Measurements from ENCODE around the gene VENTX. TPM values are rescaled to one million over a fixed set of nuclear protein-coding genes. Genes with fewer than 3 reads are reported as not detected.

Gene VENTX, protein sequence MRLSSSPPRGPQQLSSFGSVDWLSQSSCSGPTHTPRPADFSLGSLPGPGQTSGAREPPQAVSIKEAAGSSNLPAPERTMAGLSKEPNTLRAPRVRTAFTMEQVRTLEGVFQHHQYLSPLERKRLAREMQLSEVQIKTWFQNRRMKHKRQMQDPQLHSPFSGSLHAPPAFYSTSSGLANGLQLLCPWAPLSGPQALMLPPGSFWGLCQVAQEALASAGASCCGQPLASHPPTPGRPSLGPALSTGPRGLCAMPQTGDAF
- total RNA-seq (0.04 TPM), polyA plus RNA-seq (ENCODE audit: insufficient read depth in 1 of 8, insufficient read length in 8 of 8, low replicate concordance in 1 of 8) (under 1 TPM; 0.11 to 0.24 (median 0.17) TPM)
- long read RNA-seq, donor 1 = 0 reads
- long read RNA-seq, donor 2 = 0 reads
- long read RNA-seq, donor 3 = 0 reads
- long read RNA-seq, donor 4 = 0 reads
- long read RNA-seq, donor 5 = 0 reads
- long read RNA-seq, donor 6 = 0 reads
- long read RNA-seq, donor 7 = 0 reads
- long read RNA-seq, donor 8 = 0 reads
- long read RNA-seq, donor 9 = 0 reads
- long read RNA-seq, donor 10 = 0 reads
- long read RNA-seq, donor 11 = 0 reads

DNA sequence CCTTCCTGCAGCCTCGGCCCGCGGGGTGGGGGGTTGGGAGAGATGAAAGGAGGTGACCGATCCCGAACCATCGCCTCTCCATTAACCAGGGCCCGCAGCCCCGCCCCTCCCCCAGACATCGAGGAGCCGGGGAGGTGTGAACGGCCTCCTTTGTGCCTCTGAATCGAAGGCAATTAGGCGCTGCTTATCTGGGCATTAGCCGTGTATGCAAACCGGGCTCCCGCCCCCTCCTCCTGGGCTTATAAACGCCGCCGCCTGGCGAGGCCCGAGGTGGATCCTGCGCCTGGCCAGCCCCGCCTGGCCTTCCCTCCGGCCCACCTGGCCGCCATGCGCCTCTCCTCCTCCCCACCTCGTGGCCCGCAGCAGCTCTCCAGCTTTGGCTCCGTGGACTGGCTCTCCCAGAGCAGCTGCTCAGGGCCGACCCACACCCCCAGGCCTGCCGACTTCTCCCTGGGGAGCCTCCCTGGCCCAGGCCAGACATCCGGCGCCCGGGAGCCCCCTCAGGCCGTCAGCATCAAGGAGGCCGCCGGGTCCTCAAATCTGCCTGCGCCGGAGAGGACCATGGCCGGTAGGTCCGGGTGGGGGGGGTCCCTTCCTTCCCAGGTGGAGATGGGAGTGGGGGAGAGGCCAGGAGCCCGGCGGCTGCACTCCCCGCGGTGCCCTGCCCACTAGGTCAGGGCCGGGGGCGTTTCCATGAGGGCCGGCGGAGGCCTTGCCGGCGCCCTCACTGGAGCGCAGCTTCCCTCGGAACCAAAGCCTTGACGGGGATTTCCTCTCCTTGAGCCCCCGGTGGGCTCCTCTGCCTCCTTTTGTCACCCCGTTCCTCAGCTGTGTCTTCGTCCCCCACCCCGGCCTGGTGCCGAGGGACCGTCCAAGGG is at the start of gene VENTX:
Gene VENTX (plus strand): TSS at position 268 of the 878 bp plus-strand sequence. CDS start 60 bp downstream, at position 328.
- no peaks in the 10 kb centered on the region for H3K9me3 ChIP-seq (replicated peaks; ENCODE audit: control insufficient read depth, low read depth, low read length)
- no peaks in the 10 kb centered on the region for H3K36me3 ChIP-seq (ENCODE audit: control insufficient read depth, insufficient read depth, low read length)
- no peak for DNase-seq
- WGBS (ENCODE audit: insufficient coverage) = 1% methylated on average over 45 of the region's 60 CpGs
- H3K4me1 ChIP-seq (ENCODE audit: control insufficient read depth, insufficient read depth, low read length) = peaks cover 13% of the 10 kb centered on the region
- H3K4me3 ChIP-seq (ENCODE audit: low read length) = no peak within 1 kb of the TSS
- peaks cover 88% of the 10 kb centered on the region for H3K27me3 ChIP-seq (ENCODE audit: control insufficient read depth, insufficient read depth, low read length)
- H3K27ac ChIP-seq (ENCODE audit: low read length) = no peak within 1 kb of the TSS

DNA sequence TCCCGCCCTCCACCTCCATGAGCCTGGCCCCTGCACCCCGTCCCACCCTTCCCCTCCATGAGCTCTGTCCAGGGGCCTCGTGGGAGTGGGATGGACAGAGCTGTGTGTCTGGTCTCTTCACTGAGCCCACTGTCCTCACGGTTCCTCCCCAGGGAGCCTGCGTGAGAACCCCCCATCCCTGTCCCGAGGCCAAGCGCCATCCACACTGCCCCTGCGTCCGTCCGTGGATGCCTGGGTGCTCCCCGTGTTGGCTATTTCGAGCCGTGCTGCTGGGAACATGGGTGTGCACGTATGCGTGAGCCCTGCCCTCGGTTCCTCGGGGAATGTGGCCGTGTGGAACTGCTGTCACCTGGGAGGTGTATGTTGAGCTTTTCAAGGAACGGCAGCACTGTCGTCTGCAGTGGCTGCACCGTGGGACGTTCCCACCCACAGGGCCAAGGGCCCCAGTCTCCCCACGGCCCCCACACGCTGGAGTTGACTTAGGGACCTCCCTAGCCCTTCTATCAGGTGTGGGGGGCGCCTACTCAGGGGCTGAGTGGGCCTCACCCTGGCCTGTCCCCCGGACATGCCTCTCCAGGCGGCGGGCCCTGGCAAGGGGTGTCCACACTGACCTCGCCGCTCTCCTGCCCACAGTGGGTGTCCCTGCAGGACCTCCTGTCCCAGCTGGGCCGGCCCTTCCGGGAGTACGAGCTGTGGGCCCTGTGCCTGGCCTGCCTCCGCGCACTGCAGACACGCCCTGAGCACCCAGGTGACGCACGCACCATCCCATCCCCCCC is 49.6 kb upstream of the VENTX start:
- DNase-seq = no peak
- WGBS (ENCODE audit: insufficient coverage) = 90% methylated on average over 28 of the region's 38 CpGs
- peaks cover 28% of the 10 kb centered on the region for H3K27me3 ChIP-seq (ENCODE audit: control insufficient read depth, insufficient read depth, low read length)
- no peaks in the 10 kb centered on the region for H3K36me3 ChIP-seq (ENCODE audit: control insufficient read depth, insufficient read depth, low read length)
- no peak overlapping the region for H3K27ac ChIP-seq (ENCODE audit: low read length)
- H3K9me3 ChIP-seq (replicated peaks; ENCODE audit: control insufficient read depth, low read depth, low read length) = no peaks in the 10 kb centered on the region
- peaks cover 17% of the 10 kb centered on the region for H3K4me1 ChIP-seq (ENCODE audit: control insufficient read depth, insufficient read depth, low read length)
- no peak overlapping the region for H3K4me3 ChIP-seq (ENCODE audit: low read length)

DNA sequence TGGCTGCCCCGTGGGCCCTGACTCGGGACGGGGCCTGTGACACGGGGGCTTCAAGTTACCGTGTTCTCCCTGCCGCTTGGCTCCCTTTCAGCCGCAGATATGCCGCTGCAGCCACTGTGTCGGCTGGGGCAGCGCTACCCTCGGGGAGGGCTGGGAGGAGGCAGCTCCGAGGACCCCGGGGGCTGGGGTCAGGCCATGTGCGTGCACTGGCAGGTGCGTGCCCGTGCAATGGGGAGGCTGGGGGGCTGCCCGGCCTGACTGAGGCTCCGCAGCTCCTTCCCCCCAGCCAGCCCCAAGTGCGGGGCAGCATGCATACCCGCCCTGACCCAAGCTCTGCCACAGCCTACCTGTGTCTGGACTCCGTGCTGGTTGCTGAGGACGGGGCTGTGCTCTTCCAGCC is 48.4 kb upstream of the VENTX start:
- peaks cover 17% of the 10 kb centered on the region for H3K4me1 ChIP-seq (ENCODE audit: control insufficient read depth, insufficient read depth, low read length)
- 77% methylated on average over 20 of the region's 22 CpGs for WGBS (ENCODE audit: insufficient coverage)
- H3K27ac ChIP-seq (ENCODE audit: low read length) = no peak overlapping the region
- no peaks in the 10 kb centered on the region for H3K9me3 ChIP-seq (replicated peaks; ENCODE audit: control insufficient read depth, low read depth, low read length)
- no peak overlapping the region for H3K4me3 ChIP-seq (ENCODE audit: low read length)
- no peaks in the 10 kb centered on the region for H3K36me3 ChIP-seq (ENCODE audit: control insufficient read depth, insufficient read depth, low read length)
- peaks cover 28% of the 10 kb centered on the region for H3K27me3 ChIP-seq (ENCODE audit: control insufficient read depth, insufficient read depth, low read length)
- no peak for DNase-seq

DNA sequence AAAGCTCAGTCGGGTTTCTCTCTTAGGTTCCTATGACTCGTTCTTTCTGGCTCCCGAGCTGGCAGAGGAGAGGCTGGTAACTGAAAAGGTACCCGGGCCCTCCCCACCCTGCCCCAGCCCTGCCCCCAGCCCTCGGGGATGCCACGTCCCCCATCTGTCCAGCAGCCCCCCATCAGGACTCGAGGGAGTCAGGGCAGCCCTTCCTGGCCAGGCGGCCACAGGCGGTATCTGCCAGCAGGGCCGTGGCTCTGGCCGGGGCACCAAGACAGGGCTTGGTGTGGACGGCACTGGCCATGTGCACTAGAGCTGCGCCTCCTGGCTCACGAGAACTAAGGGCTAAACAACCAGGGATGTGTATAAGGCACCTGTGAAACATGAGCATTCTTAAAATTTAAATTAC is 47.9 kb upstream of the VENTX start:
- H3K4me3 ChIP-seq (ENCODE audit: low read length) = no peak overlapping the region
- peaks cover 17% of the 10 kb centered on the region for H3K4me1 ChIP-seq (ENCODE audit: control insufficient read depth, insufficient read depth, low read length)
- DNase-seq = no peak
- H3K27ac ChIP-seq (ENCODE audit: low read length) = no peak overlapping the region
- WGBS (ENCODE audit: insufficient coverage) = 80% methylated on average over 9 of the region's 14 CpGs
- no peaks in the 10 kb centered on the region for H3K36me3 ChIP-seq (ENCODE audit: control insufficient read depth, insufficient read depth, low read length)
- no peaks in the 10 kb centered on the region for H3K9me3 ChIP-seq (replicated peaks; ENCODE audit: control insufficient read depth, low read depth, low read length)
- peaks cover 28% of the 10 kb centered on the region for H3K27me3 ChIP-seq (ENCODE audit: control insufficient read depth, insufficient read depth, low read length)

DNA sequence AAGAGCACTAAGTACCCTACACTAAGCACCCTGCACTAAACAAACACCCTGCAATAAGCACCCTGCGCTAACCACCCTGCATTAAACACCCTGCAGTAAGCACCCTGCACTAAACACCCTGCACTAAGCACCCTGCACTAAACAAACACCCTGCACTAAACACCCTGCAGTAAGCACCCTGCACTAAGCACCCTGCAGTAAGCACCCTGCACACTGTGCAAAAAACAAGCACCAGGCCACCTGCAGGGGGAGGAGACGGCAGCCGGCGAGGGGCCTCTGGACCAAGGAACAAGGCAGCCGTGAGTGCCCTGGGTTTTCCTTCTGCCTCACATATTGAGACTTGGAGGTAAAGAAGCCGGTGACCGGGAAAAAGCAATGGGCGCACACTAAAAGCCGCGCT is 47.4 kb upstream of the VENTX start:
- DNase-seq = no peak
- Histone ChIP-seq H3K9me3 (replicated peaks; ENCODE audit: control insufficient read depth, low read depth, low read length) (no peaks in the 10 kb centered on the region), H3K4me3 (ENCODE audit: low read length) (no peak overlapping the region), H3K36me3 (ENCODE audit: control insufficient read depth, insufficient read depth, low read length) (no peaks in the 10 kb centered on the region), H3K27me3 (ENCODE audit: control insufficient read depth, insufficient read depth, low read length) (peaks cover 26% of the 10 kb centered on the region), H3K4me1 (ENCODE audit: control insufficient read depth, insufficient read depth, low read length) (peaks cover 17% of the 10 kb centered on the region), H3K27ac (ENCODE audit: low read length) (no peak overlapping the region)
- WGBS (ENCODE audit: insufficient coverage) = 96% methylated on average over 10 of the region's 10 CpGs

DNA sequence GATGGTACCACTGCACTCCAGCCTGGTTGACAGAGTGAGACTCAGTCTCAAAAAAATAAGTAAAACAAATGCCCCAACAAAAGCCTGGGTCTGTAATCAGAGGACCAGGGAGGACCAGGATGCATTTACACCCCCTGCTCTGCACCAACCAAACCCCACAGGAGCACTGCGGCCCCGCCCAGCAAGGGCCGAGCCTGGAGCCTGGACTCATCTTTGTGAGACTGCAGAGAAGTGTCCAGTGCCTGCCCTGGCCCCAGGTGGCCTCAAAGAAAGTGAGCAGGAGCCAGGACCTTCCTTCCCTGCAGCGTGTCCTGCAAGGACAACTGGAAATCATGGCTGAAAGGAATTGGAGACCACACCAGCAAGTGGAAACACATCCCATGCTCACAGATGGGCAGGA is 46.0 kb upstream of the VENTX start:
- no peak overlapping the region for H3K27ac ChIP-seq (ENCODE audit: low read length)
- H3K36me3 ChIP-seq (ENCODE audit: control insufficient read depth, insufficient read depth, low read length) = no peaks in the 10 kb centered on the region
- H3K4me1 ChIP-seq (ENCODE audit: control insufficient read depth, insufficient read depth, low read length) = peaks cover 14% of the 10 kb centered on the region
- no peak overlapping the region for H3K4me3 ChIP-seq (ENCODE audit: low read length)
- H3K27me3 ChIP-seq (ENCODE audit: control insufficient read depth, insufficient read depth, low read length) = peaks cover 16% of the 10 kb centered on the region
- WGBS (ENCODE audit: insufficient coverage) = 85% methylated on average over 4 of the region's 4 CpGs
- H3K9me3 ChIP-seq (replicated peaks; ENCODE audit: control insufficient read depth, low read depth, low read length) = no peaks in the 10 kb centered on the region
- DNase-seq = no peak

DNA sequence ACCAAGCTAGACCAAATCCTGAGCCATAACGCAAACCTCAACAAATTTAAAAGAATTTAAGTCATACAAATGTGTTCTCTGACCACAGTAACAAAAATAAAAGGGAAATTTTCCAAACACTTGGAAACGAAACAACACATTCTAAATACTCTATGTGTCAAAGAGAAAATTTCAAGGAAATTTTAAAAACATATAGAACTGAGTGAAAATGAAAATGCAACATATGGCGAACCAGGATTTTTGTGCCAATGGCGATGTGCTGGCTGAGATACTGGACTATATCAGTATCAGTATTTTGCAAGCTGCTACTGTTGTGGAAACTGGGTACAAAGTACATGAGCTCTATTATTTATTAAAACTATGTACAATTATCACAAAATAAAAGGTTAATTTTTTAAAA is 43.5 kb upstream of the VENTX start:
- Histone ChIP-seq H3K4me1 (ENCODE audit: control insufficient read depth, insufficient read depth, low read length) (peaks cover 5% of the 10 kb centered on the region), H3K4me3 (ENCODE audit: low read length) (no peak overlapping the region), H3K27me3 (ENCODE audit: control insufficient read depth, insufficient read depth, low read length) (peaks cover 15% of the 10 kb centered on the region), H3K27ac (ENCODE audit: low read length) (no peak overlapping the region), H3K36me3 (ENCODE audit: control insufficient read depth, insufficient read depth, low read length) (no peaks in the 10 kb centered on the region), H3K9me3 (replicated peaks; ENCODE audit: control insufficient read depth, low read depth, low read length) (no peaks in the 10 kb centered on the region)
- WGBS (ENCODE audit: insufficient coverage) = no CpG with 5 or more reads among the region's 4 CpGs
- DNase-seq = no peak

DNA sequence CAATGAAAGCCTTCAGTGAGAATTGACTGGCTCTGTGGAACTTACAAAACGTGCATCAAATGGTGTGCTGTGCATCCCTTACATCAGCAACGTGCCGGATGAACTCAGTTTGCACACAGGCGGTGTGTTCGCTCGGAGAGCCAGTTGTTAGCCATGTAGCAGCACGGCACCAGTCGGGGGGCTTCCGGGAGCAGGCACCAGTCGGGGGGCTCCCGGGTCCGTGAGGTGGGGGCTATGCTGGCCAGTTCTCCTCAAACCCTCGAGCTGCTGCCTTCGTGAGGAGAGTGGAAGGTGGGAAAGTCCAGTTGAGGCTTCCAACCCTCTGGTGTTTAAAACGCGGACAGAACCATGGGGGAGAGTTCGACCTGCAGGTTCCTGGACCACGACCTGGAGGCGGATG is 42.6 kb upstream of the VENTX start:
- DNase-seq = no peak
- Histone ChIP-seq H3K4me3 (ENCODE audit: low read length) (no peak overlapping the region), H3K36me3 (ENCODE audit: control insufficient read depth, insufficient read depth, low read length) (no peaks in the 10 kb centered on the region), H3K4me1 (ENCODE audit: control insufficient read depth, insufficient read depth, low read length) (peaks cover 5% of the 10 kb centered on the region), H3K9me3 (replicated peaks; ENCODE audit: control insufficient read depth, low read depth, low read length) (no peaks in the 10 kb centered on the region), H3K27ac (ENCODE audit: low read length) (no peak overlapping the region), H3K27me3 (ENCODE audit: control insufficient read depth, insufficient read depth, low read length) (peaks cover 7% of the 10 kb centered on the region)
- 85% methylated on average over 19 of the region's 19 CpGs for WGBS (ENCODE audit: insufficient coverage)

DNA sequence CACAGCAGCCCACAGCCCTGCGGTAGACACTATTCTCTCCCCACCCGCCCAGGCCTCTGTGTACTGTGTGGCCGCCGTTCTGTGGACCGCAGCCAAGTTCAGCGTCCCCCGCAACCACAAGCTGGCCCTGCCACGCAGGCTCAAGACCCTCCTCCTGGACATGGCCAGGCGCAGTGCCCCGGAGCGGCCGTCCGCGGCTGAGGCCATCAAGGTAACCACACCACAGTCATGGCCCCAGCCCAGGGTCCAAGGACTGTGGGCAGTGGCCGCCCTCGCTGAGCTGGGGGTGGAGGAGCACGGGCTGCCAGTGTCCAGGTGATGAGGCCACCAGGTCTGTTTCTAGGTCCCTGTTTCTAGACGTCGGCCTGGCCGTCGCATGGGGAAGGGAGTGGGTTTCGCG is 42.0 kb upstream of the VENTX start:
- H3K27ac ChIP-seq (ENCODE audit: low read length) = no peak overlapping the region
- H3K36me3 ChIP-seq (ENCODE audit: control insufficient read depth, insufficient read depth, low read length) = no peaks in the 10 kb centered on the region
- 89% methylated on average over 23 of the region's 23 CpGs for WGBS (ENCODE audit: insufficient coverage)
- H3K4me3 ChIP-seq (ENCODE audit: low read length) = no peak overlapping the region
- peaks cover 5% of the 10 kb centered on the region for H3K4me1 ChIP-seq (ENCODE audit: control insufficient read depth, insufficient read depth, low read length)
- no peaks in the 10 kb centered on the region for H3K9me3 ChIP-seq (replicated peaks; ENCODE audit: control insufficient read depth, low read depth, low read length)
- H3K27me3 ChIP-seq (ENCODE audit: control insufficient read depth, insufficient read depth, low read length) = peaks cover 4% of the 10 kb centered on the region
- DNase-seq = no peak

All from muscle of leg (tissue), 16 donors.